Fibroblast of the aortic adventitia (primary cell): Measurements from ENCODE around the gene PNCK. TPM values are rescaled to one million over a fixed set of nuclear protein-coding genes. Genes with fewer than 3 reads are reported as not detected.

Source experiments
- DNase-seq: peaks from one replicate; pipeline ENCODE4 v3.0.0-alpha.2; 2010; ENCODE audit warnings: low read depth
- H3K4me3 ChIP-seq: 2 replicates; pipeline ENCODE4 v1.5.1; 2011; ENCODE audit warnings: low read depth, mild to moderate bottlenecking, control low read depth, low read length, moderate library complexity
- CTCF ChIP-seq: IDR thresholded peaks from 2 replicates; pipeline ENCODE4 v1.5.1; 2011; ENCODE audit warnings: mild to moderate bottlenecking, low read length, control low read depth, inconsistent platforms; ENCODE audit not compliant: insufficient read depth
- total RNA-seq: library from RNA; depleted of rRNA; stranded (reverse); fragments of >200 nt; gene quantifications from 2 replicates; pipeline ENCODE4 v1.2.3, GENCODE V29; 2012; ENCODE audit warnings: low replicate concordance

The PNCK gene
- 0.33 TPM in 1 of 2 replicates, not detected in the other for total RNA-seq

GRCh38 chrX:153673428-153674218, at the start of gene PNCK:
Gene PNCK (minus strand): TSS chrX:153673813. CDS start chrX:153673076, 737 bp downstream.
- no peak for TF ChIP-seq CTCF
- DNase-seq, result no peak
- H3K4me3 ChIP-seq, result no peak within 1 kb of the TSS

GRCh38 chrX:153722704-153723350, 49.2 kb upstream of the PNCK start:
- H3K4me3 ChIP-seq, result peak overlapping the region; percentile 72
- TF ChIP-seq CTCF, result no peak
- no peak for DNase-seq

GRCh38 chrX:153719701-153720100, 46.1 kb upstream of the PNCK start:
- no peak for DNase-seq
- no peak overlapping the region for H3K4me3 ChIP-seq
- no peak for TF ChIP-seq CTCF

- no peak overlapping the region for H3K4me3 ChIP-seq
- TF ChIP-seq CTCF, result no peak
Measured at GRCh38 chrX:153719238-153719637, 45.6 kb upstream of the PNCK start.

GRCh38 chrX:153717445-153717844, 43.8 kb upstream of the PNCK start:
- H3K4me3 ChIP-seq, result no peak overlapping the region
- DNase-seq, result no peak
- no peak for TF ChIP-seq CTCF

More at GRCh38 chrX:153719238-153719637, 45.6 kb upstream of the PNCK start:
- DNase-seq, result no peak

GRCh38 chrX:153714256-153714655, 40.6 kb upstream of the PNCK start:
- DNase-seq, result no peak
- no peak overlapping the region for H3K4me3 ChIP-seq

More at GRCh38 chrX:153714256-153714655, 40.6 kb upstream of the PNCK start:
- no peak for TF ChIP-seq CTCF
